A549 (cell line): Measurements from ENCODE around the gene ZC3HAV1.

Experiments
- POLR2A ChIP-seq: IDR thresholded peaks from 2 replicates; pipeline ENCODE4 v1.6.1; 2012; ENCODE audit warnings: mild to moderate bottlenecking, low read length
- SMC3 ChIP-seq: fragments of >200 bp; sonication (Bioruptor Twin); formaldehyde crosslinking; IDR thresholded peaks from 3 replicates; pipeline ENCODE4 v1.6.1; 2018; ENCODE audit warnings: inconsistent platforms
- TF ChIP-seq, protein P1 (sequence below): fragments of 450-650 bp; IDR thresholded peaks from 2 replicates; pipeline ENCODE4 v1.6.1; 2014; ENCODE audit warnings: antibody characterized with exemption
- TF ChIP-seq, protein P2 (sequence below): IDR thresholded peaks from 2 replicates; pipeline ENCODE4 v1.6.1; 2012
- TF ChIP-seq, protein P3 (sequence below): fragments of >200 bp; sonication (Bioruptor Twin); formaldehyde crosslinking; IDR thresholded peaks from 3 replicates; pipeline ENCODE4 v1.5.1; 2016
- TF ChIP-seq, protein P4 (sequence below): fragments of 200-600 bp; sonication (generic); IDR thresholded peaks from 2 replicates; pipeline ENCODE4 v1.6.1; 2016; ENCODE audit warnings: antibody characterized with exemption, mild to moderate bottlenecking, moderate library complexity

DNA sequence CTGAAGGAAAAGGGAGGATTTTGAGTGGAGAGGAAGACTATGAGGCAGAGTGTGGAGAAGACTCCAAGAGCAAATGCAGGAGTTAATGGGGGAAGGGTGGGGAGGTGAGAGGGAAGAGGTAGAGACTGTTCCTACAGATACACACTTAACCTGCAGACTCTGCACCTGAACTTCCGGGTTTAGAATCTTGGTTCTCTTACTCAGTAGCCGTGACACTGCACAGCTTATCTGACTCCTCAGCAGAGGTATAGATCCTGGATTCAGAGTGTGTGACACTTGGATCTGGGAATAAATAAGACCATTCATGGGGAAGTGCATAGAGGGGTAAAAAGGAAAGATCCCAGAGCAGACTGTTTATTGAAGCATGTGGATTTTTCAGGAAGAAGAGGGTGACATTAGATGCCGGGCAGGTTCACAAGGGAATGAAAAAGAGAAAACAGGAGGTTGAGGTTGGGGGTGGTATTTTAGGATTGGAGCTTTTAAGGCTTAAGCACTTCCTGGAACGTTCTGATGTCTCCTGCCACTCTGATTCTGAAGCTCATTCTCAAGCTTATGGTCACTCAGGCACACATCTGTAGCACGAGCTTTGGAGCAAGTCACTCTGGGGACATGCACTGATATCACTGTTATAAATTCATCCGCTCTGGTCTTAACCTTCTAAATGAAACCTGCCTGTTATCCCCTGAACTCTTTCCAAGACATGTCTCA, 68.0 kb downstream of the ZC3HAV1 start:
- TF ChIP-seq, protein P1, sequence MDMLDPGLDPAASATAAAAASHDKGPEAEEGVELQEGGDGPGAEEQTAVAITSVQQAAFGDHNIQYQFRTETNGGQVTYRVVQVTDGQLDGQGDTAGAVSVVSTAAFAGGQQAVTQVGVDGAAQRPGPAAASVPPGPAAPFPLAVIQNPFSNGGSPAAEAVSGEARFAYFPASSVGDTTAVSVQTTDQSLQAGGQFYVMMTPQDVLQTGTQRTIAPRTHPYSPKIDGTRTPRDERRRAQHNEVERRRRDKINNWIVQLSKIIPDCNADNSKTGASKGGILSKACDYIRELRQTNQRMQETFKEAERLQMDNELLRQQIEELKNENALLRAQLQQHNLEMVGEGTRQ: no peak
- TF ChIP-seq SMC3 (no peak), POLR2A (no peak)
- TF ChIP-seq, protein P2, sequence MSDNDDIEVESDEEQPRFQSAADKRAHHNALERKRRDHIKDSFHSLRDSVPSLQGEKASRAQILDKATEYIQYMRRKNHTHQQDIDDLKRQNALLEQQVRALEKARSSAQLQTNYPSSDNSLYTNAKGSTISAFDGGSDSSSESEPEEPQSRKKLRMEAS: no peak
- TF ChIP-seq, protein P3, sequence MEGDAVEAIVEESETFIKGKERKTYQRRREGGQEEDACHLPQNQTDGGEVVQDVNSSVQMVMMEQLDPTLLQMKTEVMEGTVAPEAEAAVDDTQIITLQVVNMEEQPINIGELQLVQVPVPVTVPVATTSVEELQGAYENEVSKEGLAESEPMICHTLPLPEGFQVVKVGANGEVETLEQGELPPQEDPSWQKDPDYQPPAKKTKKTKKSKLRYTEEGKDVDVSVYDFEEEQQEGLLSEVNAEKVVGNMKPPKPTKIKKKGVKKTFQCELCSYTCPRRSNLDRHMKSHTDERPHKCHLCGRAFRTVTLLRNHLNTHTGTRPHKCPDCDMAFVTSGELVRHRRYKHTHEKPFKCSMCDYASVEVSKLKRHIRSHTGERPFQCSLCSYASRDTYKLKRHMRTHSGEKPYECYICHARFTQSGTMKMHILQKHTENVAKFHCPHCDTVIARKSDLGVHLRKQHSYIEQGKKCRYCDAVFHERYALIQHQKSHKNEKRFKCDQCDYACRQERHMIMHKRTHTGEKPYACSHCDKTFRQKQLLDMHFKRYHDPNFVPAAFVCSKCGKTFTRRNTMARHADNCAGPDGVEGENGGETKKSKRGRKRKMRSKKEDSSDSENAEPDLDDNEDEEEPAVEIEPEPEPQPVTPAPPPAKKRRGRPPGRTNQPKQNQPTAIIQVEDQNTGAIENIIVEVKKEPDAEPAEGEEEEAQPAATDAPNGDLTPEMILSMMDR: no peak
- TF ChIP-seq, protein P4, sequence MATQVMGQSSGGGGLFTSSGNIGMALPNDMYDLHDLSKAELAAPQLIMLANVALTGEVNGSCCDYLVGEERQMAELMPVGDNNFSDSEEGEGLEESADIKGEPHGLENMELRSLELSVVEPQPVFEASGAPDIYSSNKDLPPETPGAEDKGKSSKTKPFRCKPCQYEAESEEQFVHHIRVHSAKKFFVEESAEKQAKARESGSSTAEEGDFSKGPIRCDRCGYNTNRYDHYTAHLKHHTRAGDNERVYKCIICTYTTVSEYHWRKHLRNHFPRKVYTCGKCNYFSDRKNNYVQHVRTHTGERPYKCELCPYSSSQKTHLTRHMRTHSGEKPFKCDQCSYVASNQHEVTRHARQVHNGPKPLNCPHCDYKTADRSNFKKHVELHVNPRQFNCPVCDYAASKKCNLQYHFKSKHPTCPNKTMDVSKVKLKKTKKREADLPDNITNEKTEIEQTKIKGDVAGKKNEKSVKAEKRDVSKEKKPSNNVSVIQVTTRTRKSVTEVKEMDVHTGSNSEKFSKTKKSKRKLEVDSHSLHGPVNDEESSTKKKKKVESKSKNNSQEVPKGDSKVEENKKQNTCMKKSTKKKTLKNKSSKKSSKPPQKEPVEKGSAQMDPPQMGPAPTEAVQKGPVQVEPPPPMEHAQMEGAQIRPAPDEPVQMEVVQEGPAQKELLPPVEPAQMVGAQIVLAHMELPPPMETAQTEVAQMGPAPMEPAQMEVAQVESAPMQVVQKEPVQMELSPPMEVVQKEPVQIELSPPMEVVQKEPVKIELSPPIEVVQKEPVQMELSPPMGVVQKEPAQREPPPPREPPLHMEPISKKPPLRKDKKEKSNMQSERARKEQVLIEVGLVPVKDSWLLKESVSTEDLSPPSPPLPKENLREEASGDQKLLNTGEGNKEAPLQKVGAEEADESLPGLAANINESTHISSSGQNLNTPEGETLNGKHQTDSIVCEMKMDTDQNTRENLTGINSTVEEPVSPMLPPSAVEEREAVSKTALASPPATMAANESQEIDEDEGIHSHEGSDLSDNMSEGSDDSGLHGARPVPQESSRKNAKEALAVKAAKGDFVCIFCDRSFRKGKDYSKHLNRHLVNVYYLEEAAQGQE: no peak
